A549 (cell line): Measurements from ENCODE around the gene DOCK9.

Experiments
- POLR2AphosphoS2 ChIP-seq: conservative IDR thresholded peaks from 2 replicates; pipeline ENCODE4 v1.6.1; 2012; ENCODE audit warnings: low read length, improper control_type of control experiment, inconsistent platforms
- RAD21 ChIP-seq, 2 experiments: fragments of >200 bp in 1 of 2; sonication (Bioruptor Twin) in 1 of 2; formaldehyde crosslinking in 1 of 2; IDR thresholded peaks in 1 of 2; conservative IDR thresholded peaks in 1 of 2; 2 replicates in 1 of 2; 3 replicates in 1 of 2; pipeline ENCODE4 v1.6.1; 2012 to 2018; ENCODE audit warnings: inconsistent platforms in 1 of 2
- TF ChIP-seq, protein P1 (sequence below): fragments of >200 bp; sonication (Bioruptor Twin); formaldehyde crosslinking; IDR thresholded peaks from 3 replicates; pipeline ENCODE4 v1.5.1; 2016

DNA sequence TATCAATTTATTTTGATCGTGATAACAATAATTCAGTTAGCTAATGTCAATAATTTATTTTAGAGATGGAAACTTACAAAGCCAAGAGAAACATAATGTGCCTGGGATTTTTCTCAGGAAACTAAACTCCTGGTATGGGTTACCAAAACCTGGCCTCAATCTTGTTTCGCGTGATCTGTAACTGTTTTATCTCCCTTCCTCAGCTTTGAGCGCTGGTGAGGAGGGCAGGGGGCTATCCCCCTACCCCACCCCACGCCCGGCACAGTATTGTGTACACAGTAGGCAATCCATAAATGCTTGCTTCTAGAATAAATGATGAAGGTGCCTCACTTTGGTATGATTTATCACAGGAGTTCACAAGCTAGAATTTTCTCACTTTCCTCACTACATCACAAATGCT is 7.7 kb upstream of the DOCK9 start:
- TF ChIP-seq, protein P1, sequence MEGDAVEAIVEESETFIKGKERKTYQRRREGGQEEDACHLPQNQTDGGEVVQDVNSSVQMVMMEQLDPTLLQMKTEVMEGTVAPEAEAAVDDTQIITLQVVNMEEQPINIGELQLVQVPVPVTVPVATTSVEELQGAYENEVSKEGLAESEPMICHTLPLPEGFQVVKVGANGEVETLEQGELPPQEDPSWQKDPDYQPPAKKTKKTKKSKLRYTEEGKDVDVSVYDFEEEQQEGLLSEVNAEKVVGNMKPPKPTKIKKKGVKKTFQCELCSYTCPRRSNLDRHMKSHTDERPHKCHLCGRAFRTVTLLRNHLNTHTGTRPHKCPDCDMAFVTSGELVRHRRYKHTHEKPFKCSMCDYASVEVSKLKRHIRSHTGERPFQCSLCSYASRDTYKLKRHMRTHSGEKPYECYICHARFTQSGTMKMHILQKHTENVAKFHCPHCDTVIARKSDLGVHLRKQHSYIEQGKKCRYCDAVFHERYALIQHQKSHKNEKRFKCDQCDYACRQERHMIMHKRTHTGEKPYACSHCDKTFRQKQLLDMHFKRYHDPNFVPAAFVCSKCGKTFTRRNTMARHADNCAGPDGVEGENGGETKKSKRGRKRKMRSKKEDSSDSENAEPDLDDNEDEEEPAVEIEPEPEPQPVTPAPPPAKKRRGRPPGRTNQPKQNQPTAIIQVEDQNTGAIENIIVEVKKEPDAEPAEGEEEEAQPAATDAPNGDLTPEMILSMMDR, result no peak
- TF ChIP-seq RAD21 (conservative IDR thresholded peaks at IDR 0.05 in 1 of 2, IDR thresholded peaks at IDR 0.05 in 1 of 2), result no peak
- no peak for TF ChIP-seq POLR2AphosphoS2
